NCI-H69 (cell line): ENCODE data around the gene COL4A1.

Experiments
- DNase-seq: peaks from one replicate; lab custom pipeline; 2025; lab: John Stamatoyannopoulos, UW

Gene COL4A1

DNA sequence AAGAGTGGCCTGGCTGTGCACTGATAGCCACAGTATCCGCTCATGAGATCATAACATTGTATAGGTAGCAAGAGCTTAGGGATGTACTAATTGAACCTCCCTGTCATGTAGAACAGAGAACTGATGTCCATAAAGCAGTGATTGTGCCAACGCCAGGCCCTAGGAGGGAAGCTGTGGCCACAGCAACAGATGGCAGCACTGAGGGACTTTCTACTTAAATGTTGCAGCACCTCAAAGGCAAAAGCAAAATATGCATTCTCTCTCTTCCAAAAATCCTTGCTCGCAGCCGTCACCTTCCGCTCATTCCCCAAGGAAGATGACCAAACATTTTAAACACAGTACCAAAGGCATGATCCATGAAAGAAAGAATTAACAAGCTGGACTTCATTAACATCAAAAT, 32.3 kb downstream of the COL4A1 start:
- no peak for DNase-seq

DNA sequence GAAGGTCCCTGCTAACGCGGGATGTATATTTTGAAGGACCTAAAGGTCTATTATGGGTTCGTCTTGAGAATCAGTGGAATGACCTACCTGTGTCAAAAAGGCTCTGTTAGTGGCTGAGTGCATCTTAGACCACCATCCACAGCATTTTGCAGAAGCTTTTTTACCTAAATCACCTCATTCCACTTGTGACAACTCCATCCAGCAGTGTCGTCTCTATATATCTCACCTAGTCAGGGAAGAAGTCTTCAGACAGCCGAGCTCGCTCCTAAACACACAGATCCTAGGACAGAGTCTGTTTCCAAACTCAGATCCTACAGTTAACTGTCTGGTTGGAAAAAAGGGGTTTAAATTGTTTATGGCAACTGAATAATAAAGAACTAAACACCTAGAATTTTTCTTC, 33.7 kb downstream of the COL4A1 start:
- DNase-seq: no peak

DNA sequence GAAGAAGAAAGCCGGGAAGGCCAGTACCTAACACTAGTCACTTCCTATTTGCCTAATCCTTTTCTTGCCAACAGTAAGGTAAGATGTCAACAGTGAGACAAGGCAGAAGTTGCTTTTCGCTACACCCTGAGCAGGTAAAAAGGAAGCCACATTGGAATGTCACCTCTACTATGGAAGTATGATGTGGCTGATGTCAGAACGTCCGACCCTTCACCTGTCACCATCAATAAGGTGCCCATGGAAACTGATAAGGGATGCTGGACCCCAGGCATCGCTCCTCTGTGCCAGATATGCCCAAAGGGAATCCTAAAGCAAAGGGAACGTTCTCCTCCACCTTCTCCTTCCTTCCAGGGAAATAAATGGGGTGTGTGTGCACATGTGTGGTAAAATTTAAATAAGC, 34.3 kb downstream of the COL4A1 start:
- no peak for DNase-seq

DNA sequence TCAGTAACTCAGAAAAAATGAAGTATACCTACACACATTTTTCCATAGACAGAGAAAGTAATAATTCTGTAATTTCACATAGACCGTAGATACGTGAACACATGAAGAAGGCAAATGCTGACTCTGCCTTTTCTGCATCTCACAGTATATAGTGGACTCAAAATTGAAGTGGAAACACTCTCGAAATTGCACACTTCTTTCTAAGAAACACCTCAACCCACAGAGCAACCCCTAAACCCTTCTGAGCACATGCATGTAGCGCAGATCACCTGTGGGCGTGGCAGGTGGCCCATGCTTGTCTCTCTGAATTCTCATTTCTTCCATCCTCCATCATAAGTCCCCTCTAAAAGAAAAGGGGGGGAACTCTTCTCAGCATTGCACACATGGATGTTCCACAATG, 34.7 kb downstream of the COL4A1 start:
- DNase-seq: no peak

DNA sequence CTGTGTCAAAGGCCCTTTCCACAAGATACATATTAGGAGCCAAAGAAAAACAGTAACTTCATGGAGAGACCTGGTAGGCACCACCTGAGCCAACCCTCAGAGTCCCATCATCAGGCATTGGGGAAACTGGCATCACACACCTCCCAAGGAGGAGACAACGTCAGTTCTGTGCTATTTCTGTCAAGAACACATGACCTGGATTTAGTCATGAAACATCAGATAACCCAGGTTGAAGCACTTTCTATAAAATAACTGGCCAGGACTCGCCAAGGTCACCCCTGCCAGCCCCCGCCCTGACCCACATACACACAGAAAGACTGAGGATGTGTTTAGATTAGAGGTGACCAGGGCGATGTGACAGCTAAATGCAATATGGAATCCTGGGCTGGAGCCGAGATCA, 35.6 kb downstream of the COL4A1 start:
- DNase-seq: no peak

DNA sequence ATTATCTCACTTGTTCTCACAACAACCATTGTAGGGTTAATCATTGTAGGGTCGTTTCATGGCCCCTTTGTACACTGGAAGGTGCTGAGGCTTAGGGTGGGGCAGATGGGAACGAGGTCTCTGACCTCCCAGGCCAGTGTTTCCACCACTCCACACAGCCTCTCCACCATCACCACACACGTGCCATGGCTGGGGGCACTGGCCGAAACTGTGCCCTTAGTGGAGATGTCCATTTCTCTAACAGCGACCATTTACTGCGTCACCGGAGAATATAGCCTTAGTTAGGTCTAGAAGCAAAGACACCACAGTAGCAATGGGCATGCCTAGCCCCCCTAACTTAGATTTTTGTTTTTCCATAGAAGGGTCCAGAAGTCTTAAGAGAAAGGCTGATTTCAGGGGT, 36.5 kb downstream of the COL4A1 start:
- no peak for DNase-seq

DNA sequence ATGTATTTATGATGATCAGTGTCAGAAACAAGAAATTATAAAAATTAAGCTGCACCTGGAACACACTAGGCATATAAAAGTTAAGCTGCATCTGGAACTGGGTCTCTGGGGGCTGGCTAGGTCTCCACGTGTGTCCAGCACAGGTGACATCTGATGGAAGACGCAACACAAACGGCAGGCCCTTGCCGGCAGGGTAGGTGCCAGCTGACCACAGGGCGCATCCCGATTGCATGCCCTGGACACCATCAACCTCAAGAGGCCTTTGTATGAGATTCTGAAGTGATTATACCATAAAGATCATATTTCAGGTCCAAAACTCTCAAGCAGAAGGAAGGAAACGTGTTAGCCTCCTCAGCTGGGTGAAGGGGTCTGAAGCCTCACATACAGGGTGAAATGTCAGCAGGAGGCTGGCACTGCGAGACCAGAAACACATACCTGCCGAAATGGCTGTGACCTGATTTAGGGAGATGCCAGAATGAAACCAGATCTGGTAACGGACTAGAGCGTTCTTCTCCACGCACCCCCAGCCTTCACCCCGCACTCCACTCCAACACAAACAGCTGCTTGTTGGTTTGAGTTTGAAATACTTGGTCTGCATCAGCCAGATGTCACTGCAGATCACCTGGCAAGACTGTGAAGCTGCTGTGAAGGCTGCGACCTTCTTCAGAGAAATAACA, 37.3 kb downstream of the COL4A1 start:
- DNase-seq: no peak

DNA sequence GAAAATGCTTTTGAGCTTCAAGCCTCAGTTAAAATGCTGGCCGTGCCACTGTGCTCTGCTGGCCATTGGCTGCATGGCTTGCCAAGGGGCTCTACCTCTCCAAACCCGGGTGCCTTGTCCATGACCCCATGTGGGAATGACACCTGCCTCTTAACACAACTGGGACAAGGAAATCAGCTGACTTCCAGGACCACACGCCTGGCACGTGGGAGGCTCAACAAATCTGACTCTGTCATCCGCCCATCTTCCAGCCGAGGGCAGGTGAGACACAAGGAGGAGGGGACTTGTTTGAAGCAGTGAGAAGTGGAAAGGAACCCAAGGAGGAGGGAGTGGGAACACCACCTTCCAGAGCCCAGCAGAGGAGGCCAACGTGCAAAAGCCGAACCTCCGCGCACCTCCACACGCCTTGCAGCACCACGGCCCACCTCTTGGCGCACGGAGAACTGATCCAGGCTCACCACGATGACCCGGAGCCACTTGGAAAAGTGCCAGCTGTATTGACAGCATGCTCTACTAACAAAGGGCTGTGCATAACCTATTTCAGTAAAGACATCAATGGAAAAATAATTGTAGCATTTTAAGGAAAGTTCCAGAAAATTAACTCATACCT, 38.3 kb downstream of the COL4A1 start:
- DNase-seq: no peak

DNA sequence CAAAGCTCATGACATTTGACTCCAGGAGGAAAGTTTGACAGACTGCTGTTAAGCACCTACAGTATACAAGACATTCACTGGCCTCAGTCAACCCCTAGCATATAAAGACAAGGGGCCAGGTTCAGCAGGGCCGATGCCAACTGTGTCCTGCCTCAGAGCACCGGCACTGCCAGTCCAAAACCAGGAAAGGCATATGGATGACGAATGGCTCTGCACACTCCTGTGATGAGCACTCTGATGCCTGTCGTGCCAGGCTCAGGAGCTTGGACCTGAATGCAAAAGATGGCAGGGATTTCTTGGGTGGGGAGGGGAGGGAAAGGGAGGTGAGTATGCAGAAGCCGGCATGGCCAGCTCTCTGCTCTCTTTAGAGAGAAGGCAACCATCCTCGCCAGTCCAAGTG, 38.9 kb downstream of the COL4A1 start:
- DNase-seq: no peak

DNA sequence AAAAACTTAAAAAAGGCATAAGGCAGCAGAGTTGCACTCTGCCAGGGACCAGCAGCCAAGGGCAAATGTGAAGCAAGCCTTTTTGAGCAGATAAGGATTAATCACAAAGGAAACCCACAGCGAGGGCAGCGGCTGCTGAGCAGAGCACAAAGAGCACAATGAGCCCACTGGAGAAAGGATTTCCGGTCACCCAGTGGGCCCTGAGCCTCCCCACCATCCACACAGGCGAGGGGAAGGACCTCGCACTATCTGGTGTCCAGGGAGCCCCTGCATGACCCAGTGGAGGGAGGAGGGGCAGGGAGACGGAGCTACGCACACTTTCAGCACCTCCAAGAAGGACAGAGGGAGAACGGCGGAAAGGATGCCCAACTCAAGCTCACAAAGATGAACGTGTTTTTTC, 40.0 kb downstream of the COL4A1 start:
- DNase-seq: no peak

DNA sequence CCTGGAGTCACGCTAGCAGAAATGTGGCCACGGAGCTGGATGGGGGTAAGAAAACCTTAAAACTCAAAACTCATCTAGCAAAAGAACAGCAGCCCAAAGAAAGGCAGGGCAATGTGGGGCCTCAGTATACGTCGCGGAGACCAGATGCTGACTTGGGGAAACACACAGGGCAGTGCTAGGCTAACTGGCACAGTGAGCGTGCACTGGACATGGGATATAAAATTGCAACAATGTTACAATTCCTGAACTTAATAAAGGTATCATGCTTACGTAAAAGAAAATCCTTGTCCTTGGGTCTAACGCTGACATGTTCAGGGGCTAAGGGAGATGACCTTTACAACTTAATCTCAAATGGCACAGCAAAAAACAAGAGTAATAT, 40.5 kb downstream of the COL4A1 start:
- no peak for DNase-seq

DNA sequence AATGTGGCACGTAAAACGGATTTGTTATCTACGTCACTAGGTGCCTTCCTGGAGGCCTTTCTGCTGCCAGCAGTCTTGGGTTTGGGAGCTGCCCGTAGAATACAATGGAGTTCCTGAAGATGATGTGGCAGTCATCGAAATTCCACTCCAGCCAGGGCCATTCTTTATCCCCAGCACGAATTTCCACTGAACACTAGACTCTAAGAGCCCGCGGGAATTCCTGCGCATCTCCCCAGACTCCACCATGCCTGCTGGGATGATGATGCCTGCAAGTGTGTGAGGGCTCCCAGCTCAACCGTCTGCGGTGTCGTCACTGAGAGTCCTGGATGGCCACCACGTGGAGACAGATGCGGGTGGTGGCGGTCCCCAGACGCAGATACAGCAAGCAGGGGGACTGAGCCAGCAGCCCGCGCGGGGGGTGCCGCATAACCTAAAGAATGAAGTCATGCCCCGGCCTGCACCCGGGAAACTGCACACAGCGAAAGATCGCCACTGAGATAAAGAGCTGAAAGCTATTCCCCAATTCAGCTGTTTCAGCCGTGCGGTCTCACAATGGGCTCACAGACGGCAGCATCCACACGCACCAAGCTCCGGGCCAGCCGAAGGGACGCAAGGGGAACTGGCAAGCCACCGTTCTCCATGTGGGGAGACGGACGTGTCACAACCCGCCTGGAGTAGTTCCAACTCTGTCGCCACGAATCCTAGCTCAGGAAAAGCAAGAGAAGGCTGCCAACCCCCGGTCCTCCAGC, 41.1 kb downstream of the COL4A1 start:
- DNase-seq: no peak

DNA sequence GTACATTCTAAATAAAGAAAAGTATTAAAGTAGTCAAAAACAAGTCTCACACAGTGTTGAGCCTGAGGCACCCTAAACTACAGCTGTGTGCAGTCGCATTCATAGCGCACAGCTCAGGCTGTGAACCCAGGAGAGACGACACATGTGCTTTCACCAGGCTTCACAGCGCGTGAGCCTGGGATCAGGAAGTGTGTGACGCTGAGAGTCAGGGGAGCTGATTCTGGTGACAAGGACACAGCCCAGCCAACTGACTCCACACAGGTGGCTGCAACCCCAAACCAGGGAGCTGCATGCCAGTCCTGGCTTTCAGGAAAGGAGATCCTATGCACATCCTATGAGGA, 41.6 kb downstream of the COL4A1 start:
- no peak for DNase-seq

DNA sequence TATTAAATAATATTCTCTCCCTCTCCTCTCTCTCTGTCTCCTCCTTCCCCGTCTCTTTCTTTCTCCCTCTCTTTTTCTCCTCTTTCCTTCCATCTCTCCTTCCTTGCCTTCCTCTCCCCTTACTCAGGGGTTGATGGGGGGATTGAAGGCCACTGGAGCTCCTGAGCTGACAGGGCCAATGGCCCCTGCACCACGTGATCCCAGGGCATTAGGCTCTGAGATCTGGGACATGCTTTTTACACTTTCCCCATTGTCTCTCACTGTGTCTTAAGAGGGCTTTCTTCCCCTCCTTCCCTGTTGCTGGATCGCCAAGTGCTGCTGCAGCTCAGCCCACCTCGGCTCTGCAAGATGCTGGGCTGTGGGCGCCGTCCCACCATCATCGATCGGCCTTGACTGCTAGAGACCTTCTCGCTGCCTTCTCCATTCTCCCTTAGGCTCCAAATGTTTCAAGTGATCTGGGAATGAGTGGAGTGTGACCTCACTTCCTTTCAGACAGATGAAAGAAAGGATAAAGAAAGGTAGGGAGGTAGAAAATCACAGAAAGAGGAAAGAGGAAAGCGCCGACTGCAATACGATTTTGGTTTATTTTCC, 42.2 kb downstream of the COL4A1 start:
- DNase-seq: no peak

DNA sequence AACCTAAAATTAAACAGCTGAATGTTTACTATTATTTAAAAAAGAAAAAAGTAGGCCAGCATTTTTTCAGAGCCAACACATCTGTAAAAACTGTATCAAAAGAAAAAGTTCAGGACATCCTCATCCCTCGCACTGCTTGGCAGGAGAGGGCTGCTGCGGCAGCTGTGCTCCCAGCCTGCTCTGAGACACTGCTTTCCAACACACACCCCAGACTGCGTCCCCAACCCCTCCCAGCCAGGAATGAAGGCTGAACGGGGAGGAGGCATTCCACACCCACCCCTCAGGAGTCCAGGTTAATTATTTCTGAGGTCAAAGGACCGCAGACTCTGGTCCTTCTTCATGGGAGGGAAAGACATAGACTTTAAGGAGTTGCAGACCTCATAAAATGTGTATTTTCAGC, 43.1 kb downstream of the COL4A1 start:
- no peak for DNase-seq

DNA sequence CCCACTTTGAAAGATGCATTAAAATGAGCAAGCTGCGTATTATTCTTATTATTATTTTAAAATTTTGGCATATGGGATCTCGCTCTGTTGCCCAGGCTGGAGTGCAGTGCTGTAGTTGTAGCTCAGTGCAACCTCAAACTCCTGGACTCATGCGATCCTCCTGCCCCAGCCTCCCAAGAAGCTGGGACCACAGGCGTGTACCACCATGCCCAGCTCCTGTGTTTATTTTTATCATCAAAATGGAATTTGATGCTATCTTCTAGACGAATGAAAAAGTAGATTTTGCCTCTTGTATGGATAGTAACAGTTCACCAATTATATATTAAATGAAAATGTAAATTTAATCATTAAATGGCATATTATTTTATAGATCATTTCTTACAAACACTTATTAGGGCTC, 43.6 kb downstream of the COL4A1 start:
- no peak for DNase-seq

DNA sequence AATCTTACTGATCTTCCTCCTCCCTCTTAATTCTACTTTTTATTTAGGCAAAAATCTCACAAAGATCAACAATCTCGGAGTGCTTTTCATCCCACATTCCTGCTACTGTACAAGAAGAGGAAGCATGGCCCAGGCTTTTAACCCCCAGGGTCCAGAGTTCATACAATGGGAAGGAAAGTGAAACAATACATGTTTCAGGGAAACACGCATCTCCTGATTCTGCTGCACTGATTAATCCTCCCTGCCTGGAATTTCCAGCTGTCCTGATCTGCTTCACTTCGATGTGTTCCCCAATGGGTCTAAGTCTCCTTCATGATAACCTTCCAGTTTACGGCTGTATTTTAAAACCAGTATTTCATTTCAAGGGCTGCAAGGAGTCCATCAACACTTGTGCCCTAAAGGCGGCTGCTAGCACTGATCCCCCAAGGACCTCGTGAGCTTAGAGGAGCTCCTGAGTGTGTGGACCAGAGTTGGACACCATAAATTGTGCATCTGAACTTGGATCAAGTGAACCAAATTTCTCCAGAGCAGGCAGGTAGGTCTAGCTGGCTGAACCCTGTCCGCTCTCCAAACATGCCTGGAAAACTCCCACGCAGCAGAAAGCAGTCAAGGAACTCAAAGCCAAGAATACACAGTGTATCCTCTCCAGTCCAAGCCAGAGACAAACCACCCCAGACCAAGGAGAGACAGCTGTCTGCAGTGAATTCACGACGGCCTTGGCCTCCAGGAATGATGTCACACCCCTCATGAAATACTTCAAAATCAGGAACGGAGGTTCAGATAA, 44.3 kb downstream of the COL4A1 start:
- no peak for DNase-seq

DNA sequence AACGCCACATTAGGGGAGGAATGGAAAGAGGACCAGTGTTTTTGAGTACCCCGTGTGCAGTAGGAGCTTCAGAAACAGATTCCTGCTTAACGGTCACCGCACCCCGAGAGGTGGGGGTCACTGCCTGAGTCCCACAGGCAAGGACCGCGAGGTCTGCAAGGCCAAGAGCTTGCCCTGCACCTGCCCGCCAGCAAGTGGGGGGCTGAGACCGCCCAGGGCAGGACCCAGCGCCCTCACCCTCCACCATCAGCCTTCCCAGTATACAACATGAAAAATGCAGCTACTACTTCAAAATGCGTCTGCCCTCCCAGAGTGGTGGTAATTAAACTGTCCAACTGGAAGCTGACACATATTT, 44.9 kb downstream of the COL4A1 start:
- DNase-seq: no peak

DNA sequence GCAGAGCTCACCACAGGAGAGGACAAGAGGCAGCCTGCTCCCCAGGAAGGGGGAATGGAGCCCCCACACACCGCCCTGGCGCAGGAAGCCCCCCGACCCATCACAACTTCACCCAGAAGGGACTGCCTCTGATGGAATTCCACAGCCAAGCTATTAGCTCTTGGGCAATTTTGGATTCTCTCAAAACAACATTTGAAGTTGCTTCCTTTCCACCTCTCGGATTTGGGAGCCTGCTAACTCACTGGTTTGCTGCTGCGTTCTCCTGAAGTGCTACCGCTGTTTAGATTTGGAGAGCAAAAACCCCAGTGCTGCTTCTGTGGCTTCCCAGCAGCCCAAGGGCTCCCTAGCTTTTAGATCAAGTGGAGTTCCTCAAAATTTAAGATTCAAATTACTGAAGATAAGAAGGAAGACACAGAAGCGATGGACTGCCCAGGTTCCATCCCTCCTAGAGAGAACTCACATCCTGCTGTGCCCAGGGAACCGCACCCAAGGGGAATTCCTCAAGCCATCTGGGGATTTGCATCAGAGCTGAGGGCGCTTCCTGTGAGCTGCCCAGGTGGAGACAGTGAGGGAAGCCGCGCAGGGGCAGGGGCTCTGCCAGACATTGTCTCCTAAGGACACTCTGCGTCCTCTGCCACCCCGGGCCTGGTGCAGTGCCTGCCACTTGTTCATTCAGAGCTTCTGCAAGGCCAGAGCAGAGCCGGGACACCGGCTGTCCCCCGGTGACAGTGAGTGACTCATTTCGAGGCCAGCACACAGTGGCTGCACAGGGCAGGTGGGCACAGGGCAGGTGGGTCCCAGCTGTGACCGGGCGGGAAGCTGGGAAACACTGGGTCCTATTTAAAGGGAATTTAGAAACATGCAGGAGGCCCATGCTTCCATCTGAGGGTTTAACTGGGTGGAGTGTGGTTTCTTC, 45.5 kb downstream of the COL4A1 start:
- DNase-seq: no peak

DNA sequence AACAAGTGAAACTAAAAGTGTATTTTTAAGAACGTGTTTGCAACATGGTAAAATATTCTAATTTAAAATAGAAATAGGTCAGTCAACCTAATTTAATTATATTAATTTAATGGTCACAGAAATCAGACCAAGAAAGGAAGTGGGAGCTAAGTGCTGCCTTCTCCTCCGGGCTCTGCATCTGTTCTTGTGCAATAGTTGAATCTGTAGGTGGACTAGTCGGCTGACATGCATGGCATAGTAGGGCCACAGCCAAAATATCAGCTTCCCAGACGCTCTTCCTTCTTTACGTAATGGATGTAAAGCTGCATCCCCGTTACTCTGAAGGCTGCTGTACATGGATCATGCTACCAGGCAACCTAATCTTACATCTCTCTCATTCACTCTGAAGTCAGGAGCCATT, 47.3 kb downstream of the COL4A1 start:
- DNase-seq: no peak

DNA sequence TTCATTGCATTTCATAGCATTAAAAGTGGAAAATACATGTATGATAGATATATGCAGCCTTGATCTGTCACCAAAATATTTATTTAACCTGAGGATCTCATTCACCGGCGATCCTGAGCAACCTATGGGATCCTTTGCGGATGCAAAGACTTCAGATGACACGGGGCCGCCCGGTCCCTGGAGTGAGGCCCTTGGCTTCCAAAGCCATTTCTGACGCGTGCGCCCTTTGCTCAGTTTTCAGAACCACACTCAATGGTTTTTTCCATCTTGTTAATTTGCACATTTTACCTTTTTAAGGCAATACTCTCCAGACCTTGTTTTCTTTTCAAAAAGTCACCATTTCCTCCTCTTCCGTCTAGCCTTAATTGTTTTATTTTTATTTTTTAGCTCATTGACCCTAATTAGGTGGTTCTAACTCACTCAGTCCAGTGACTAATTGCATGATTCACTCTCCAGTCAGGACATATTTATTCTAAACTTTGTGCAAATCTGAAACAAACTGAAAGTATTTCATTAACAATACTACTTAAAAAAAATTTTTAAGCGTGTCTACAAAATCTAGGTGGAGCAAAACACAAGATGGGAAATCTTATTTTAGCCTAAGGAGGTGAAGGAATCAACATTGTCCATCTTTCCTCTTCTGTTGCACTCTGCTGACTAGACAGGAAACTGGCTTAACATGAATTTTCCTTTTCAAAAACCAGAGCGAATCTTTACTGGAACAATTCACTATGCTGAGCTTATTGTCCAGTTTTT, 47.9 kb downstream of the COL4A1 start:
- no peak for DNase-seq
